Measurements from ENCODE around the gene CIB1.

GRCh38 chr15:90223441-90224165 lies 10.1 kb downstream of the CIB1 start:
- TF ChIP-seq CTCF (IDR thresholded peaks at IDR 0.05) (no peak), RAD21 (conservative IDR thresholded peaks at IDR 0.05 in 1 of 2, IDR thresholded peaks at IDR 0.05 in 1 of 2) (no peak), CHD2 (IDR thresholded peaks at IDR 0.05; ENCODE audit: low read length, partially characterized antibody) (no peak), CEBPB (IDR thresholded peaks at IDR 0.05) (no peak), EHMT2 (IDR thresholded peaks at IDR 0.05; ENCODE audit: low read depth) (no peak), ZC3H11A (IDR thresholded peaks at IDR 0.05) (no peak)
- TF ChIP-seq, protein P1, sequence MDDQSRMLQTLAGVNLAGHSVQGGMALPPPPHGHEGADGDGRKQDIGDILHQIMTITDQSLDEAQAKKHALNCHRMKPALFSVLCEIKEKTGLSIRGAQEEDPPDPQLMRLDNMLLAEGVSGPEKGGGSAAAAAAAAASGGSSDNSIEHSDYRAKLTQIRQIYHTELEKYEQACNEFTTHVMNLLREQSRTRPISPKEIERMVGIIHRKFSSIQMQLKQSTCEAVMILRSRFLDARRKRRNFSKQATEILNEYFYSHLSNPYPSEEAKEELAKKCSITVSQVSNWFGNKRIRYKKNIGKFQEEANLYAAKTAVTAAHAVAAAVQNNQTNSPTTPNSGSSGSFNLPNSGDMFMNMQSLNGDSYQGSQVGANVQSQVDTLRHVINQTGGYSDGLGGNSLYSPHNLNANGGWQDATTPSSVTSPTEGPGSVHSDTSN (IDR thresholded peaks at IDR 0.05): no peak

Measured in A549 (cell line).